H1 (cell line): ENCODE results near the gene ATP6V1B1. TPM values are rescaled to one million over a fixed set of nuclear protein-coding genes. Genes with fewer than 3 reads are reported as not detected.

Experiments
- CTCF ChIA-PET: fragments of 300-600 bp; sonication (Branson Sonifier 250); formaldehyde crosslinking; loops from one replicate; lab custom pipeline; 2021; ENCODE audit not compliant: partially characterized antibody; lab: Charles Lee
- POLR2A ChIA-PET: fragments of 300-600 bp; sonication (Branson Sonifier 250); formaldehyde crosslinking; loops from one replicate; lab custom pipeline; 2021; ENCODE audit warnings: inconsistent platforms; ENCODE audit not compliant: partially characterized antibody; lab: Charles Lee
- DNase-seq, 2 experiments: peaks; one replicate each; pipeline versions ENCODE4 v3.0.0 to v3.0.0-alpha.2; 2010 to 2022; ENCODE audit warnings: low spot score in 2 of 2, low read depth in 1 of 2, mixed read lengths in 1 of 2
- FAIRE-seq: peaks from 2 replicates; lab custom pipeline; 2011; peaks lifted over from hg19 to GRCh38; lab: Jason Lieb, UNC
- H2AFZ ChIP-seq: 2 replicates; pipeline ENCODE4 v1.8.1; 2012; ENCODE audit warnings: low read length, inconsistent platforms
- H2AK5ac ChIP-seq: 2 replicates; pipeline ENCODE4 v1.6.1; 2013; ENCODE audit warnings: low read depth, low read length
- H2BK120ac ChIP-seq: replicated peaks from 2 replicates; pipeline ENCODE3; 2013; ENCODE audit warnings: low read depth, low read length, inconsistent platforms
- H2BK12ac ChIP-seq: 2 replicates; pipeline ENCODE4 v1.6.1; 2013; ENCODE audit warnings: low read depth, low read length
- H2BK15ac ChIP-seq: 2 replicates; pipeline ENCODE4 v1.6.1; 2013; ENCODE audit warnings: low read length
- H2BK20ac ChIP-seq: 2 replicates; pipeline ENCODE4 v1.6.1; 2013; ENCODE audit warnings: low read length
- H2BK5ac ChIP-seq: 2 replicates; pipeline ENCODE4 v1.6.1; 2013; ENCODE audit warnings: low read depth, low read length
- H3K14ac ChIP-seq: 2 replicates; pipeline ENCODE4 v1.6.1; 2013; ENCODE audit warnings: inconsistent platforms; ENCODE audit not compliant: insufficient read length
- H3K18ac ChIP-seq: 2 replicates; pipeline ENCODE4 v1.6.1; 2013; ENCODE audit warnings: low read length; ENCODE audit errors: extremely low read depth
- H3K23ac ChIP-seq: 2 replicates; pipeline ENCODE4 v1.6.1; 2013; ENCODE audit warnings: inconsistent platforms; ENCODE audit not compliant: insufficient read length
- H3K23me2 ChIP-seq: 2 replicates; pipeline ENCODE4 v1.6.1; 2013; ENCODE audit warnings: low read depth, low read length
- H3K27ac ChIP-seq: 2 replicates; pipeline ENCODE4 v1.6.1; 2011; ENCODE audit warnings: low read depth, low read length, inconsistent platforms
- H3K27me3 ChIP-seq, 4 experiments: replicated peaks in 1 of 4; 1 replicate in 1 of 4; 2 replicates in 3 of 4; pipeline versions ENCODE4 v1.6.1 to v1.8.1; 2011 to 2013; ENCODE audit warnings: low read length in 3 of 4, mild to moderate bottlenecking in 3 of 4, inconsistent platforms in 2 of 4, mixed read lengths in 2 of 4, moderate library complexity in 1 of 4; ENCODE audit not compliant: control insufficient read depth in 3 of 4, insufficient read depth in 3 of 4; ENCODE audit errors: extremely low read depth in 1 of 4
- H3K36me3 ChIP-seq, 4 experiments: 2 replicates each; pipeline versions ENCODE4 v1.6.1 to v1.8.1; 2011 to 2013; ENCODE audit warnings: mild to moderate bottlenecking in 4 of 4, low read length in 3 of 4, moderate library complexity in 2 of 4, control low read depth in 1 of 4, inconsistent platforms in 1 of 4; ENCODE audit not compliant: insufficient read depth in 4 of 4, control insufficient read depth in 2 of 4
- H3K4ac ChIP-seq: replicated peaks from 2 replicates; pipeline ENCODE3; 2013; ENCODE audit warnings: low read length, low read depth, mixed read lengths, inconsistent platforms; ENCODE audit not compliant: insufficient read length
- H3K4me1 ChIP-seq, 4 experiments: replicated peaks in 1 of 4; 1 replicate in 1 of 4; 2 replicates in 3 of 4; pipeline versions ENCODE4 v1.6.1 to v1.8.1; 2011 to 2013; ENCODE audit warnings: low read length in 3 of 4, inconsistent platforms in 2 of 4, mixed read lengths in 1 of 4; ENCODE audit not compliant: insufficient read depth in 4 of 4, control insufficient read depth in 3 of 4
- H3K4me2 ChIP-seq, 2 experiments: 2 replicates each; pipeline versions ENCODE4 v1.6.1 to v1.8.1; 2011 to 2013; ENCODE audit warnings: low read depth in 2 of 2, low read length in 2 of 2, control low read depth in 1 of 2, inconsistent platforms in 1 of 2, mild to moderate bottlenecking in 1 of 2; ENCODE audit not compliant: insufficient read depth in 1 of 2
- H3K4me3 ChIP-seq, 4 experiments: fragments of 200-600, 300-600 bp in 1 of 4; sonication (generic), shearing (Covaris generic), sonication (Bioruptor Twin) in 1 of 4; 2 replicates each; pipeline versions ENCODE4 v1.5.1 to v1.8.1; 2011 to 2016; ENCODE audit warnings: low read length in 4 of 4, low read depth in 3 of 4, control low read depth in 2 of 4, inconsistent platforms in 2 of 4, mild to moderate bottlenecking in 2 of 4, mixed read lengths in 1 of 4, moderate library complexity in 1 of 4; ENCODE audit not compliant: insufficient read depth in 2 of 4; ENCODE audit errors: extremely low read depth in 1 of 4
- H3K56ac ChIP-seq: replicated peaks from 2 replicates; pipeline ENCODE3; 2013; ENCODE audit warnings: low read depth, mild to moderate bottlenecking, mixed read lengths, low read length, inconsistent platforms; ENCODE audit not compliant: insufficient read length
- H3K79me1 ChIP-seq: 2 replicates; pipeline ENCODE4 v1.6.1; 2013; ENCODE audit warnings: low read depth, low read length, control low read depth
- H3K79me2 ChIP-seq, 2 experiments: 2 replicates each; pipeline versions ENCODE4 v1.6.1 to v1.8.1; 2012 to 2013; ENCODE audit warnings: low read length in 2 of 2, mild to moderate bottlenecking in 2 of 2, inconsistent platforms in 1 of 2; ENCODE audit not compliant: insufficient read depth in 2 of 2, control insufficient read depth in 1 of 2
- H3K9ac ChIP-seq, 4 experiments: replicated peaks in 1 of 4; 1 replicate in 1 of 4; 2 replicates in 3 of 4; pipeline versions ENCODE4 v1.6.1 to v1.8.1; 2011 to 2013; ENCODE audit warnings: low read depth in 3 of 4, low read length in 3 of 4, control low read depth in 2 of 4, mild to moderate bottlenecking in 2 of 4, moderate library complexity in 2 of 4, inconsistent platforms in 1 of 4; ENCODE audit errors: extremely low read depth in 1 of 4
- H3K9me3 ChIP-seq, 2 experiments: 2 replicates each; pipeline versions ENCODE4 v1.6.1 to v1.8.1; 2012 to 2013; ENCODE audit warnings: mild to moderate bottlenecking in 2 of 2, moderate library complexity in 2 of 2, control low read depth in 1 of 2, inconsistent platforms in 1 of 2, low read depth in 1 of 2, low read length in 1 of 2, mixed read lengths in 1 of 2; ENCODE audit not compliant: insufficient read depth in 2 of 2
- H4K20me1 ChIP-seq, 2 experiments: replicated peaks in 1 of 2; 2 replicates each; pipeline versions ENCODE3 to v1.8.1; 2011 to 2013; ENCODE audit warnings: inconsistent platforms in 2 of 2, low read length in 2 of 2, mild to moderate bottlenecking in 1 of 2; ENCODE audit not compliant: insufficient read depth in 2 of 2, control insufficient read depth in 1 of 2
- H4K5ac ChIP-seq: 2 replicates; pipeline ENCODE4 v1.6.1; 2013; ENCODE audit warnings: low read length, low read depth, mixed read lengths, inconsistent platforms; ENCODE audit not compliant: insufficient read length
- H4K8ac ChIP-seq: 2 replicates; pipeline ENCODE4 v1.8.0; 2013; ENCODE audit warnings: mild to moderate bottlenecking, moderate library complexity, low read length, inconsistent platforms; ENCODE audit not compliant: insufficient read depth; ENCODE audit errors: extremely low read depth
- H4K91ac ChIP-seq: replicated peaks from 2 replicates; pipeline ENCODE3; 2013; ENCODE audit warnings: low read length, mixed read lengths, inconsistent platforms; ENCODE audit not compliant: insufficient read length
- CEBPB ChIP-seq: IDR thresholded peaks from 2 replicates; pipeline ENCODE4 v1.6.1; 2012; ENCODE audit warnings: low read depth, low read length
- CHD2 ChIP-seq: IDR thresholded peaks from 2 replicates; pipeline ENCODE4 v1.6.1; 2012; ENCODE audit warnings: low read length, improper control_type of control experiment
- EP300 ChIP-seq, 2 experiments: IDR thresholded peaks; 1 replicate in 1 of 2; 2 replicates in 1 of 2; pipeline ENCODE4 v1.6.1; 2011 to 2012; ENCODE audit warnings: low read depth in 2 of 2, low read length in 2 of 2, mild to moderate bottlenecking in 2 of 2, borderline replicate concordance in 1 of 2, inconsistent platforms in 1 of 2, moderate library complexity in 1 of 2
- EZH2 ChIP-seq: fragments of 200-600 bp; sonication (generic); IDR thresholded peaks from 2 replicates; pipeline ENCODE4 v1.7.1; 2012; ENCODE audit warnings: low read depth, mild to moderate bottlenecking, moderate library complexity, low read length, inconsistent platforms; ENCODE audit not compliant: severe bottlenecking
- HDAC6 ChIP-seq: IDR thresholded peaks from one replicate; pipeline ENCODE4 v1.7.1; 2012; ENCODE audit warnings: low read depth, mild to moderate bottlenecking, inconsistent platforms, low read length, moderate library complexity
- JUN ChIP-seq: IDR thresholded peaks from 2 replicates; pipeline ENCODE4 v1.6.1; 2011; ENCODE audit warnings: low read depth, mild to moderate bottlenecking, improper control_type of control experiment, low read length
- KDM4A ChIP-seq: IDR thresholded peaks from one replicate; pipeline ENCODE4 v1.7.1; 2012; ENCODE audit warnings: low read depth, mild to moderate bottlenecking, moderate library complexity, low read length, inconsistent platforms; ENCODE audit not compliant: severe bottlenecking
- NRF1 ChIP-seq: IDR thresholded peaks from 2 replicates; pipeline ENCODE4 v1.6.1; 2011; ENCODE audit warnings: mild to moderate bottlenecking, low read depth, low read length, improper control_type of control experiment
- RFX5 ChIP-seq: IDR thresholded peaks from 2 replicates; pipeline ENCODE4 v1.6.1; 2011; ENCODE audit warnings: low read depth, low read length, improper control_type of control experiment, borderline replicate concordance
- SIX5 ChIP-seq: IDR thresholded peaks from 2 replicates; pipeline ENCODE4 v1.6.1; 2011; ENCODE audit warnings: mild to moderate bottlenecking, low read depth, low read length
- SRF ChIP-seq: IDR thresholded peaks from 2 replicates; pipeline ENCODE4 v1.6.1; 2011; ENCODE audit warnings: mild to moderate bottlenecking, low read depth, low read length, moderate library complexity
- TAF7 ChIP-seq: optimal IDR thresholded peaks from 2 replicates; pipeline ENCODE3; 2011; ENCODE audit warnings: low read depth, mild to moderate bottlenecking, inconsistent platforms, low read length, moderate library complexity, borderline replicate concordance
- USF2 ChIP-seq: IDR thresholded peaks from 2 replicates; pipeline ENCODE4 v1.6.1; 2011; ENCODE audit warnings: low read length, improper control_type of control experiment
- WGBS, 2 experiments: shearing (Covaris generic) in 1 of 2; methylation state at CpG; one replicate each; pipeline versions ENCODE4 v1.1.6 to v1.1.7; 2013 to 2015; ENCODE audit warnings: low lambda C conversion rate in 2 of 2, mixed read lengths in 2 of 2, inconsistent platforms in 1 of 2, low coverage in 1 of 2, missing lambda C conversion rate in 1 of 2; ENCODE audit not compliant: insufficient replicate concordance in 2 of 2, insufficient coverage in 1 of 2, insufficient read length in 1 of 2; ENCODE audit errors: extremely low coverage in 1 of 2, missing lambda C conversion rate in 1 of 2; 5-methylcytosine and 5-hydroxymethylcytosine counted together
- polyA plus RNA-seq, 7 experiments: library from polyadenylated mRNA; depleted of rRNA in 3 of 7; stranded (reverse) in 5 of 7; unstranded in 2 of 7; fragments of >200 nt in 5 of 7; fragments of 200-250 nt in 2 of 7; gene quantifications; 1 replicate in 5 of 7; 2 replicates in 1 of 7; 4 replicates in 1 of 7; pipeline versions ENCODE4 v1.2.1 to v1.2.3, GENCODE V29; 2011 to 2013; ENCODE audit warnings: missing spikeins in 2 of 7, mixed read lengths in 2 of 7
- total RNA-seq: library from RNA; stranded (reverse); fragmentation: NEBNext Ultra II Directional; extraction: Animal tissue kit (Norgen Biotek cat#: 25700); gene quantifications from 2 replicates; pipeline ENCODE4 v1.2.1, GENCODE V29; 2021

Gene ATP6V1B1
- total and polyA plus RNA-seq, 2 of the 8 experiments (the other 6 are each of a cell fraction or from before 2014, with no cell fraction given), result not detected

GRCh38 chr2:70985956-70986355, 50.3 kb downstream of the ATP6V1B1 start:
- Histone ChIP-seq H3K14ac (no peak overlapping the region), H3K23ac (no peak overlapping the region), H2AFZ (no peak overlapping the region), H3K36me3 (peaks cover 0 to 9% (median 2%) of the 10 kb centered on the region in 4 experiments; a peak in 2 of 8 replicates), H4K91ac (no peak overlapping the region), H3K4me2 (no peak overlapping the region), H3K18ac (no peak overlapping the region), H3K4me3 (no peak overlapping the region), H3K27ac (no peak overlapping the region), H2BK120ac (no peak overlapping the region), H3K4me1 (peaks cover 0 to 6% (median 4%) of the 10 kb centered on the region in 4 experiments; a peak in 4 of 7 replicates), H2BK20ac (no peak overlapping the region), H3K27me3 (peaks cover 0 to 2% (median under 1%) of the 10 kb centered on the region in 4 experiments; a peak in 1 of 7 replicates), H3K56ac (no peak overlapping the region), H3K4ac (no peak overlapping the region), H3K79me1 (no peaks in the 10 kb centered on the region), H4K5ac (no peak overlapping the region), H3K23me2 (no peaks in the 10 kb centered on the region), H2BK15ac (no peak overlapping the region), H2BK5ac (no peak overlapping the region), H4K8ac (no peak overlapping the region), H2BK12ac (no peak overlapping the region), H3K9me3 (no peaks in the 10 kb centered on the region), H3K9ac (no peak overlapping the region), H3K79me2 (no peaks in the 10 kb centered on the region), H4K20me1 (peaks cover 0 to 6% of the 10 kb centered on the region in 2 experiments), H2AK5ac (no peak overlapping the region)
- 73% methylated on average over 1 of the region's 1 CpG; no CpG with 5 or more reads in 1 of the 2 experiments for WGBS, 2 experiments
- FAIRE-seq (no peak), DNase-seq (no peak)
- CTCF ChIA-PET, result interaction anchor here (0.6 to 7.1 kb wide), 11 partner anchors 7 to 433 kb away, joined by 3 to 66 read pairs (median 17); partner anchors contain the start of genes NAGK and TEX261
- POLR2A ChIA-PET, result no interaction called here
- no peak for TF ChIP-seq JUN
- TF ChIP-seq SIX5, result no peak
- no peak for TF ChIP-seq NRF1
- no peak for TF ChIP-seq USF2
- no peak for TF ChIP-seq KDM4A
- no peak for TF ChIP-seq HDAC6
- no peak for TF ChIP-seq EZH2
- TF ChIP-seq RFX5, result no peak
- TF ChIP-seq TAF7, result no peak
- TF ChIP-seq CEBPB, result no peak
- no peak for TF ChIP-seq SRF
- no peak for TF ChIP-seq EP300 (IDR thresholded peaks at IDR 0.05; ENCODE audit: borderline replicate concordance in 1 of 2, low read depth in 2 of 2, low read length in 2 of 2)
- no peak for TF ChIP-seq CHD2
